ENCODE results near the gene GPR37L1.
"Not testable (repeated sequence)": the region's sequence is repeated elsewhere in the genome, so short reads cannot be mapped to it uniquely, and the experiment has no call there.

GPR37L1 gene

GRCh38 chr1:202165267-202165941 lies 42.7 kb downstream of the GPR37L1 start:
- H3K9me3 ChIP-seq (replicated peaks in 1 of 11), result no peaks in the 10 kb centered on the region
- TF ChIP-seq Cebpa-rat (IDR thresholded peaks at IDR 0.05), result no peak
- H3K4me3 ChIP-seq, result peak overlapping the region in 6 of 10 experiments; percentile 1 to 39 (median 26); a peak in 5 of 20 replicates
- peaks cover 0 to 8% (median 0%) of the 10 kb centered on the region in 11 experiments; a peak in 4 of 22 replicates for H3K27me3 ChIP-seq
- H3K4me2 ChIP-seq, result peak overlapping the region; percentile 91 to 100 (median 96)
- peaks cover 0 to 23% (median 0%) of the 10 kb centered on the region in 11 experiments; a peak in 5 of 22 replicates for H4K20me1 ChIP-seq
- peak overlapping the region in 8 of 11 experiments; percentile 35 to 95 (median 48); a peak in 10 of 22 replicates for H3K27ac ChIP-seq
- peak overlapping the region; percentile 4 to 92 (median 62); a peak in 16 of 22 replicates for H3K9ac ChIP-seq
- H3K36me3 ChIP-seq, result no peaks in the 10 kb centered on the region
- peaks cover 54 to 64% (median 61%) of the 10 kb centered on the region in 10 experiments for H3K4me1 ChIP-seq

- TF ChIP-seq Cebpa-rat (IDR thresholded peaks at IDR 0.05), result no peak
- Histone ChIP-seq H3K4me2 (peak overlapping the region; percentile 91 to 100 (median 96); a peak in 21 of 22 replicates), H4K20me1 (peaks cover 0 to 23% (median 0%) of the 10 kb centered on the region in 11 experiments; a peak in 5 of 22 replicates), H3K27ac (no peak overlapping the region), H3K4me3 (no peak overlapping the region), H3K9ac (peak overlapping the region in 4 of 11 experiments; percentile 4 to 63 (median 41); a peak in 4 of 22 replicates), H3K27me3 (peaks cover 0 to 8% (median 0%) of the 10 kb centered on the region in 11 experiments; a peak in 4 of 22 replicates), H3K9me3 (replicated peaks in 1 of 11) (no peaks in the 10 kb centered on the region), H3K4me1 (peaks cover 47 to 64% (median 56%) of the 10 kb centered on the region in 10 experiments), H3K36me3 (no peaks in the 10 kb centered on the region)
These were observed 43.5 kb downstream of the GPR37L1 start for GRCh38 chr1:202165942-202166843.

DNA sequence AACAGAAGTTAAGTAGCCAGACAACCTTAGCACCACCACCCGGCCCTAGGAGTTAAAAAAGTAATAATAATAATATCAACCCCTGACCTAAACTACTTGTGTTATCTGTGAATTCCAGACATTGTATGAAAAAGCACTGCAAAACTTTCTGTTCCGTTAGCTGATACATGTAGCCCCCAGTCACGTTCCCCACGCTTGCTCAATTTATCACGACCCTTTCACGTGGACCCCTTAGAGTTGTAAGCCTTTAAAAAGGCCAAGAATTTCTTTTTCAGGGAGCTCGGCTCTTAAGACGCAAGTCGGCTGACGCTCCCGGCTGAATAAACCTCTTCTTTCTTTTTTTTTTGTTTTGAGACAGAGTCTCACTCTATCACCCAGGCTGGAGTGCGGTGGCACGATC lies 44.3 kb downstream of the GPR37L1 start:
- Histone ChIP-seq H4K20me1 (peaks cover 0 to 23% (median 0%) of the 10 kb centered on the region in 11 experiments; a peak in 5 of 22 replicates), H3K4me1 (peaks cover 38 to 59% (median 48%) of the 10 kb centered on the region in 10 experiments)
- not testable (repeated sequence) for H3K9ac ChIP-seq; H3K27ac ChIP-seq; H3K9me3 ChIP-seq (replicated peaks in 1 of 11); H3K4me3 ChIP-seq; H3K27me3 ChIP-seq; H3K36me3 ChIP-seq; H3K4me2 ChIP-seq

GRCh38 chr1:202167708-202168415 lies 45.1 kb downstream of the GPR37L1 start:
- H3K4me2 ChIP-seq, result no peak overlapping the region; a peak in 1 of 22 replicates
- no peak for TF ChIP-seq Cebpa-rat (IDR thresholded peaks at IDR 0.05)
- no peaks in the 10 kb centered on the region for H3K9me3 ChIP-seq (replicated peaks in 1 of 11)
- H3K4me1 ChIP-seq, result peaks cover 30 to 51% (median 40%) of the 10 kb centered on the region in 10 experiments
- H4K20me1 ChIP-seq, result peaks cover 0 to 23% (median 0%) of the 10 kb centered on the region in 11 experiments; a peak in 5 of 22 replicates
- no peak overlapping the region for H3K27ac ChIP-seq
- no peak overlapping the region for H3K4me3 ChIP-seq
- no peaks in the 10 kb centered on the region for H3K36me3 ChIP-seq
- H3K27me3 ChIP-seq, result peaks cover 0 to 7% (median 0%) of the 10 kb centered on the region in 11 experiments; a peak in 4 of 22 replicates
- no peak overlapping the region for H3K9ac ChIP-seq

GRCh38 chr1:202168861-202169260 lies 46.1 kb downstream of the GPR37L1 start:
- no peaks in the 10 kb centered on the region for H3K9me3 ChIP-seq (replicated peaks in 1 of 11)
- H3K4me2 ChIP-seq, result no peak overlapping the region
- H3K36me3 ChIP-seq, result no peaks in the 10 kb centered on the region
- H3K27me3 ChIP-seq, result peaks cover 0 to 2% (median 0%) of the 10 kb centered on the region in 11 experiments; a peak in 1 of 22 replicates
- H3K4me1 ChIP-seq, result peaks cover 20 to 41% (median 30%) of the 10 kb centered on the region in 10 experiments
- no peak overlapping the region for H3K4me3 ChIP-seq
- peaks cover 0 to 19% (median 0%) of the 10 kb centered on the region in 11 experiments; a peak in 5 of 22 replicates for H4K20me1 ChIP-seq
- TF ChIP-seq Cebpa-rat (IDR thresholded peaks at IDR 0.05), result no peak
- H3K9ac ChIP-seq, result no peak overlapping the region
- H3K27ac ChIP-seq, result no peak overlapping the region

DNA sequence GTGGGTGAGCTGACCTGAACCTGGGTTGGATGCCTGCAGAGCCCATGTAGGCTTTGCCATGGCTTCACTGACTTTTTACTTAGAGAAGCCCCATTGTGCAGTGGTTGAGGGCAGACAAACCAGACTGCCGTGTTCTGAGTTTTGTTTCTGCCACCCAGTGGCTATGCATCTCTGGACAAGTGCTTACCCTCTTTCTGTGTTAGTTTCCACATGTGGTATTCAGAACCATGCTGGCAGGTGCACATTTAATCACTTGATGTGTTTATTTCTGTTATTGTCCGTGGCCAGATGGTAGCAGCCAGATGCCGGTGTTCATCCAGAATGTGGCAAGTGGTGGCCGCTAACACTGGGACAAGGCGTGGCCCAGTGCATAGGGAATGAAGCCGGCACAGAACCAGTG lies 48.0 kb downstream of the GPR37L1 start:
- H4K20me1 ChIP-seq, result peaks cover 0 to 4% (median 0%) of the 10 kb centered on the region in 11 experiments; a peak in 4 of 22 replicates
- H3K27me3 ChIP-seq, result 0 out of 22 replicates have a peak, but pooled peaks cover 0 to 2% (median 0%) of the 10 kb centered on the region in 11 experiments
- no peak overlapping the region for H3K27ac ChIP-seq
- H3K9ac ChIP-seq, result no peak overlapping the region
- TF ChIP-seq Cebpa-rat (IDR thresholded peaks at IDR 0.05), result no peak
- no peak overlapping the region for H3K4me3 ChIP-seq
- H3K36me3 ChIP-seq, result no peaks in the 10 kb centered on the region
- H3K4me2 ChIP-seq, result peak overlapping the region in 4 of 11 experiments; percentile 5 to 21 (median 14); a peak in 3 of 22 replicates
- H3K9me3 ChIP-seq (replicated peaks in 1 of 11), result no peaks in the 10 kb centered on the region
- peaks cover 1 to 31% (median 14%) of the 10 kb centered on the region in 10 experiments; a peak in 19 of 20 replicates for H3K4me1 ChIP-seq

- H3K27me3 ChIP-seq, result 0 out of 22 replicates have a peak, but pooled peaks cover 0 to under 1% (median 0%) of the 10 kb centered on the region in 11 experiments
- no peak overlapping the region for H3K27ac ChIP-seq
- H3K4me2 ChIP-seq, result peak overlapping the region in 4 of 11 experiments; percentile 5 to 21 (median 14); a peak in 2 of 22 replicates
- peaks cover 0 to 4% (median 0%) of the 10 kb centered on the region in 11 experiments; a peak in 1 of 22 replicates for H4K20me1 ChIP-seq
- H3K9ac ChIP-seq, result no peak overlapping the region
- no peak overlapping the region for H3K4me3 ChIP-seq
- H3K36me3 ChIP-seq, result no peaks in the 10 kb centered on the region
- no peak for TF ChIP-seq Cebpa-rat (IDR thresholded peaks at IDR 0.05)
- peaks cover 0 to 24% (median 8%) of the 10 kb centered on the region in 10 experiments; a peak in 12 of 20 replicates for H3K4me1 ChIP-seq
- no peaks in the 10 kb centered on the region for H3K9me3 ChIP-seq (replicated peaks in 1 of 11)
These were observed 48.7 kb downstream of the GPR37L1 start for GRCh38 chr1:202171292-202172014.

- TF ChIP-seq Cebpa-rat (IDR thresholded peaks at IDR 0.05), result no peak
- Histone ChIP-seq H3K4me2 (no peak overlapping the region), H3K27me3 (no peaks in the 10 kb centered on the region), H4K20me1 (peaks cover 0 to 4% (median 0%) of the 10 kb centered on the region in 11 experiments; a peak in 1 of 22 replicates), H3K4me3 (no peak overlapping the region), H3K4me1 (peaks cover 0 to 20% (median 6%) of the 10 kb centered on the region in 10 experiments; a peak in 12 of 20 replicates), H3K9me3 (replicated peaks in 1 of 11) (no peaks in the 10 kb centered on the region), H3K9ac (no peak overlapping the region), H3K36me3 (no peaks in the 10 kb centered on the region), H3K27ac (no peak overlapping the region)
These were observed 49.3 kb downstream of the GPR37L1 start for GRCh38 chr1:202172015-202172355.

Data from BLaER1 treated with 17β-estradiol and CSF1 and Interleukin-3, amounts not matched to agents 10 nM and 100 nM (cell line).